ENCODE data around the gene RNPC3. TPM values are rescaled to one million over a fixed set of nuclear protein-coding genes. Genes with fewer than 3 reads are reported as not detected.

The RNPC3 gene
- total RNA-seq, 6 donors from 2014 or later, result 20.4 to 150 (median 48.4) TPM

GRCh38 chr1:103516283-103516682, 9.2 kb upstream of the RNPC3 start:
- Histone ChIP-seq H3K27me3 (no peaks in the 10 kb centered on the region), H3K9me3 (no peaks in the 10 kb centered on the region), H3K4me3 (no peak overlapping the region), H3K36me3 (no peaks in the 10 kb centered on the region), H3K4me1 (peaks cover 0 to 5% (median 2%) of the 10 kb centered on the region in 4 donors), H3K27ac (no peak overlapping the region)
- ATAC-seq (ENCODE audit: low FRiP score in 2 of 2), result no peak
- 89 to 96% methylated on average over 2 of the region's 2 CpGs for WGBS, 2 donors
- no peak for TF ChIP-seq POLR2AphosphoS5 (IDR thresholded peaks at IDR 0.05)
- no peak for TF ChIP-seq EP300 (IDR thresholded peaks at IDR 0.05)
- TF ChIP-seq, protein P1, sequence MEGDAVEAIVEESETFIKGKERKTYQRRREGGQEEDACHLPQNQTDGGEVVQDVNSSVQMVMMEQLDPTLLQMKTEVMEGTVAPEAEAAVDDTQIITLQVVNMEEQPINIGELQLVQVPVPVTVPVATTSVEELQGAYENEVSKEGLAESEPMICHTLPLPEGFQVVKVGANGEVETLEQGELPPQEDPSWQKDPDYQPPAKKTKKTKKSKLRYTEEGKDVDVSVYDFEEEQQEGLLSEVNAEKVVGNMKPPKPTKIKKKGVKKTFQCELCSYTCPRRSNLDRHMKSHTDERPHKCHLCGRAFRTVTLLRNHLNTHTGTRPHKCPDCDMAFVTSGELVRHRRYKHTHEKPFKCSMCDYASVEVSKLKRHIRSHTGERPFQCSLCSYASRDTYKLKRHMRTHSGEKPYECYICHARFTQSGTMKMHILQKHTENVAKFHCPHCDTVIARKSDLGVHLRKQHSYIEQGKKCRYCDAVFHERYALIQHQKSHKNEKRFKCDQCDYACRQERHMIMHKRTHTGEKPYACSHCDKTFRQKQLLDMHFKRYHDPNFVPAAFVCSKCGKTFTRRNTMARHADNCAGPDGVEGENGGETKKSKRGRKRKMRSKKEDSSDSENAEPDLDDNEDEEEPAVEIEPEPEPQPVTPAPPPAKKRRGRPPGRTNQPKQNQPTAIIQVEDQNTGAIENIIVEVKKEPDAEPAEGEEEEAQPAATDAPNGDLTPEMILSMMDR (IDR thresholded peaks at IDR 0.05), result no peak
- TF ChIP-seq POLR2A (IDR thresholded peaks at IDR 0.05), result no peak
- no peak for DNase-seq

- H3K27ac ChIP-seq, result no peak overlapping the region
- DNase-seq (no peak), ATAC-seq (ENCODE audit: low FRiP score in 2 of 2) (no peak)
- peaks cover 0 to 5% (median 2%) of the 10 kb centered on the region in 4 donors for H3K4me1 ChIP-seq
- H3K36me3 ChIP-seq, result no peaks in the 10 kb centered on the region
- no peak overlapping the region for H3K4me3 ChIP-seq
- H3K27me3 ChIP-seq, result no peaks in the 10 kb centered on the region
- H3K9me3 ChIP-seq, result no peaks in the 10 kb centered on the region
- no peak for TF ChIP-seq POLR2AphosphoS5 (IDR thresholded peaks at IDR 0.05)
These were observed 8.8 kb upstream of the RNPC3 start for GRCh38 chr1:103516693-103517092.

GRCh38 chr1:103517380-103518047, 8.0 kb upstream of the RNPC3 start:
- TF ChIP-seq POLR2AphosphoS5 (IDR thresholded peaks at IDR 0.05) (no peak), POLR2A (IDR thresholded peaks at IDR 0.05) (no peak), EP300 (IDR thresholded peaks at IDR 0.05) (no peak)
- TF ChIP-seq, protein P1 (IDR thresholded peaks at IDR 0.05), result no peak

GRCh38 chr1:103520822-103521221, 4.7 kb upstream of the RNPC3 start:
- H3K9me3 ChIP-seq, result no peaks in the 10 kb centered on the region
- H3K4me3 ChIP-seq, result no peak overlapping the region
- no peak for ATAC-seq (ENCODE audit: low FRiP score in 2 of 2)

More at GRCh38 chr1:103517380-103518047, 8.0 kb upstream of the RNPC3 start:
- peaks cover 0 to 5% (median 2%) of the 10 kb centered on the region in 4 donors for H3K4me1 ChIP-seq
- no peak for ATAC-seq (ENCODE audit: low FRiP score in 2 of 2)
- no peak overlapping the region for H3K27ac ChIP-seq
- H3K9me3 ChIP-seq, result no peaks in the 10 kb centered on the region
- H3K4me3 ChIP-seq, result no peak overlapping the region
- WGBS, 2 donors, result 78 to 85% methylated on average over 2 of the region's 2 CpGs
- no peaks in the 10 kb centered on the region for H3K36me3 ChIP-seq
- no peak for DNase-seq
- H3K27me3 ChIP-seq, result no peaks in the 10 kb centered on the region

GRCh38 chr1:103523346-103523745, 2.2 kb upstream of the RNPC3 start:
- H3K4me3 ChIP-seq, result no peak overlapping the region
- 93 to 94% methylated on average over 3 of the region's 3 CpGs for WGBS, 2 donors
- no peaks in the 10 kb centered on the region for H3K36me3 ChIP-seq
- no peaks in the 10 kb centered on the region for H3K9me3 ChIP-seq
- DNase-seq (no peak), ATAC-seq (ENCODE audit: low FRiP score in 2 of 2) (no peak)
- no peak for TF ChIP-seq POLR2AphosphoS5 (IDR thresholded peaks at IDR 0.05)
- TF ChIP-seq, protein P1 (IDR thresholded peaks at IDR 0.05), result no peak
- no peak for TF ChIP-seq EP300 (IDR thresholded peaks at IDR 0.05)
- TF ChIP-seq POLR2A (IDR thresholded peaks at IDR 0.05), result no peak
- no peaks in the 10 kb centered on the region for H3K27me3 ChIP-seq
- H3K27ac ChIP-seq, result no peak overlapping the region
- H3K4me1 ChIP-seq, result peaks cover 20 to 27% (median 24%) of the 10 kb centered on the region in 4 donors

More at GRCh38 chr1:103520822-103521221, 4.7 kb upstream of the RNPC3 start:
- TF ChIP-seq POLR2A (IDR thresholded peaks at IDR 0.05), result no peak
- TF ChIP-seq EP300 (IDR thresholded peaks at IDR 0.05), result no peak
- TF ChIP-seq, protein P1 (IDR thresholded peaks at IDR 0.05), result no peak
- TF ChIP-seq POLR2AphosphoS5 (IDR thresholded peaks at IDR 0.05), result no peak
- no peaks in the 10 kb centered on the region for H3K27me3 ChIP-seq
- no peak for DNase-seq
- no peak overlapping the region for H3K27ac ChIP-seq
- H3K36me3 ChIP-seq, result no peaks in the 10 kb centered on the region
- H3K4me1 ChIP-seq, result peaks cover 5 to 8% (median 7%) of the 10 kb centered on the region in 4 donors

Measured in upper lobe of left lung (tissue), 6 donors.